Psoas muscle (tissue), 8 donors: Measurements from ENCODE around the gene ESRRA. TPM values are rescaled to one million over a fixed set of nuclear protein-coding genes. Genes with fewer than 3 reads are reported as not detected.

Experiments used
- ATAC-seq, 4 donors: fragments of 200-7000 bp; cut with Tn5 transposase; one replicate each; pipeline ENCODE4 v1.9.1; 2020; ENCODE audit warnings: moderate library complexity in 3 of 4, mild to moderate bottlenecking in 2 of 4
- DNase-seq, 2 donors: peaks; one replicate each; pipeline ENCODE4 v3.0.0-alpha.2; 2020
- H3K27ac ChIP-seq: fragments of 200-600 bp; one replicate; pipeline ENCODE4 v1.8.0; 2022
- H3K27me3 ChIP-seq, 3 donors: fragments of 200-600 bp in 1 of 3; one replicate each; pipeline versions ENCODE4 v1.6.1 to v1.8.0; 2013 to 2022; ENCODE audit warnings: low read length in 2 of 3, mild to moderate bottlenecking in 2 of 3, moderate library complexity in 1 of 3; ENCODE audit not compliant: insufficient read depth in 3 of 3
- H3K36me3 ChIP-seq, 2 donors: fragments of 200-600 bp in 1 of 2; one replicate each; pipeline versions ENCODE4 v1.6.1 to v1.8.0; 2013 to 2022; ENCODE audit warnings: low read depth in 1 of 2, mild to moderate bottlenecking in 1 of 2, moderate library complexity in 1 of 2; ENCODE audit not compliant: insufficient read depth in 1 of 2
- H3K4me1 ChIP-seq: fragments of 200-600 bp; one replicate; pipeline ENCODE4 v1.8.0; 2022
- H3K4me3 ChIP-seq: fragments of 200-600 bp; one replicate; pipeline ENCODE4 v1.8.0; 2022; ENCODE audit warnings: mild to moderate bottlenecking
- H3K9me3 ChIP-seq: fragments of 200-600 bp; one replicate; pipeline ENCODE4 v1.8.0; 2022
- WGBS, 3 donors: extraction: QIAGEN DNeasy Blood & Tissue Kit; methylation state at CpG; one replicate each; pipeline versions ENCODE4 v1.1.6 to v1.1.7; 2013; 5-methylcytosine and 5-hydroxymethylcytosine counted together
- intact Hi-C, 2 donors: fragments of 100-400 bp; cut with DNase I; formaldehyde crosslinking; loops; one replicate each; pipeline versions ENCODE4 v1.11.0 to v1.14.2; 2022
- polyA plus RNA-seq, 3 donors: library from polyadenylated mRNA; stranded (reverse); fragments of 200-250 nt; gene quantifications; one replicate each; pipeline ENCODE4 v1.2.3, GENCODE V29; 2013
- total RNA-seq, 4 donors: library from RNA; stranded (reverse); fragmentation: NEBNext Ultra II Directional in 2 of 4; extraction: Animal tissue kit (Norgen Biotek cat#: 25700) in 2 of 4; gene quantifications; one replicate each; pipeline versions ENCODE4 v1.2.1 to v1.2.4, GENCODE V29; 2021 to 2023
- TF ChIP-seq, protein P1 (sequence below): fragments of 200-600 bp; IDR thresholded peaks from one replicate; pipeline ENCODE4 v1.8.0; 2022; ENCODE audit warnings: antibody characterized with exemption
- donor health status: healthy with polysubstance abuse.
- donor health status: DM: no; HTN: no; CAD: no; lungs with moderate emphysema.
- donor health status: Bipolar disorder and iron deficiency.
- donor health status: healthy.
- donor health status: DM: yes; HTN: yes; CAD: no.
- donor health status: DM: no; HTN: no; CAD: no.
- donor health status: DM: no; HTN: no; CAD: no.
- donor health status: DM: yes; HTN: yes; CAD: no.

Gene ESRRA
- total and polyA plus RNA-seq, 7 donors = 104 to 362 (median 261) TPM

DNA sequence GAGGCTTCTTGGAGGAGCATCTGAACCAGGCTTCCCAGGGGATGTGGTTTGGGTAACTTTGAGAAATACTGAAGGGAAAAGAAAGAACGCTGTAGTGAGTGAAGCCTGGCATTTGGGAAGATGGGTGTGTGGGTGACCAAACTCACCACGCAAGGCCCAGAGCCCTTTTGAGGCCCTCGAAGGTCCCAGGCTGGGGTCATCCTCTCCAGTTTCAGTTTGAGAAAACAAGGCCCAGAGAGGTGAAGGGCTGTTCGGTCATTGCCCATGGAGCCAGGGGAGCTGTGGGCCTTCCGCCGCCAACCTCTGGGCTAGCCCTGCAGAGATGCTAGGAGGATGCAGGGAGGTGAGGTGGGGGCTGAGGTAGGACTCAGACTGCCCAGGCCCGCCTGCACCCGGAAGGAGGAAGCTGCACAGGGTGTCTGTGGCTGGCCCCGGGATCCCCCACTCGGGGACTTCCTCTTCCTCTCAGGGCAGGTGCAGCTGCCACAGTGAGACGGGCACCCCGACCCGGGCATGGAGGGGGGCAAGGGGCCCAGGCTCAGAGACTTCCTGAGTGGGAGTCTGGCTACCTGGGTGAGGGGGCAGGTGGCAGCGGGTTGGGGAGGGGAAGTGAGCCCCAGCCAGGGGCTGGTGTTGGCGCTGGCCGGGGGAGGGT lies 34.6 kb downstream of the ESRRA start, which contains the start of gene CCDC88B:
TSS of gene CCDC88B (plus strand) at position 451 of the 655 bp plus-strand sequence. CDS start at position 514, 63 bp downstream.
- intact Hi-C loops = no loop called here
- Histone ChIP-seq H3K9me3 (no peaks in the 10 kb centered on the region), H3K4me1 (peaks cover 5% of the 10 kb centered on the region), H3K27ac (no peak within 1 kb of the TSS), H3K36me3 (no peaks in the 10 kb centered on the region), H3K4me3 (no peak within 1 kb of the TSS), H3K27me3 (no peaks in the 10 kb centered on the region)
- 62 to 75% (median 73%) methylated on average over 13 to 16 of the region's 16 CpGs for WGBS, 3 donors
- DNase-seq (peak; percentile 59 to 77), ATAC-seq (no peak)
- TF ChIP-seq, protein P1, sequence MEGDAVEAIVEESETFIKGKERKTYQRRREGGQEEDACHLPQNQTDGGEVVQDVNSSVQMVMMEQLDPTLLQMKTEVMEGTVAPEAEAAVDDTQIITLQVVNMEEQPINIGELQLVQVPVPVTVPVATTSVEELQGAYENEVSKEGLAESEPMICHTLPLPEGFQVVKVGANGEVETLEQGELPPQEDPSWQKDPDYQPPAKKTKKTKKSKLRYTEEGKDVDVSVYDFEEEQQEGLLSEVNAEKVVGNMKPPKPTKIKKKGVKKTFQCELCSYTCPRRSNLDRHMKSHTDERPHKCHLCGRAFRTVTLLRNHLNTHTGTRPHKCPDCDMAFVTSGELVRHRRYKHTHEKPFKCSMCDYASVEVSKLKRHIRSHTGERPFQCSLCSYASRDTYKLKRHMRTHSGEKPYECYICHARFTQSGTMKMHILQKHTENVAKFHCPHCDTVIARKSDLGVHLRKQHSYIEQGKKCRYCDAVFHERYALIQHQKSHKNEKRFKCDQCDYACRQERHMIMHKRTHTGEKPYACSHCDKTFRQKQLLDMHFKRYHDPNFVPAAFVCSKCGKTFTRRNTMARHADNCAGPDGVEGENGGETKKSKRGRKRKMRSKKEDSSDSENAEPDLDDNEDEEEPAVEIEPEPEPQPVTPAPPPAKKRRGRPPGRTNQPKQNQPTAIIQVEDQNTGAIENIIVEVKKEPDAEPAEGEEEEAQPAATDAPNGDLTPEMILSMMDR = no peak

DNA sequence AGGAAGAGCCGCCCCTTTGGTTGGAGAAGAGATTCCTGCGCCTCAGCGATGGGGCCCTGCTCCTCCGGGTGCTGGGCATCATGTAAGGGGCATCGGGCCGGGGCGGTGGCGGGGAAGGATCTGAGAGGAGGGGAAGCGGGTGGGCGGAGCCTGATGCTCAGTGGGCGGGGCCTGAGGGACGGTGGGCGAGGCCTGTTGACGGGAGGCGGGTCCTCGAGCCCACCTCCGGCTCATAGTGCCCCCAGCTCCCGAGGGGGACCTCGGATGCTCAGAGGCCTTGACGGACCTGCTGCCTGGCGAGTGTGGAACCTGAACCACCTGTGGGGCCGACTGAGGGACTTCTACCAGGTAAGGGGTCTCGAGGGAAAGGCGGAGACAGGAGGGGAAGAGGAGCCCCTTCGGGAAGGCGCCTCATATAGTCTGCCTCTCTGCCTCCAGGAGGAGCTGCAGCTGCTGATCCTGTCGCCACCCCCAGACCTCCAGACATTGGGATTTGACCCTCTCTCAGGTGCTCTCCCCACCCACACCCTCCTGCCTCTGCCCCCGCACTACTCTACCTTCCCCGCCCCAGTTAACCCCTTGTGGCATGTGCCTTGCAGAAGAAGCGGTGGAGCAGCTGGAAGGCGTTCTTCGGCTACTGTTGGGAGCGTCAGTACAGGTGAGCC lies 35.5 kb downstream of the ESRRA start:
- DNase-seq (peak in 1 of 2 donors; percentile 70), ATAC-seq (no peak)
- Histone ChIP-seq H3K4me1 (peaks cover 5% of the 10 kb centered on the region), H3K27me3 (no peaks in the 10 kb centered on the region), H3K4me3 (no peak overlapping the region), H3K36me3 (no peaks in the 10 kb centered on the region), H3K9me3 (no peaks in the 10 kb centered on the region), H3K27ac (no peak overlapping the region)
- TF ChIP-seq, protein P1 = no peak
- intact Hi-C loops = no loop called here
- WGBS, 3 donors = 36 to 47% (median 42%) methylated on average over 27 to 33 of the region's 33 CpGs

DNA sequence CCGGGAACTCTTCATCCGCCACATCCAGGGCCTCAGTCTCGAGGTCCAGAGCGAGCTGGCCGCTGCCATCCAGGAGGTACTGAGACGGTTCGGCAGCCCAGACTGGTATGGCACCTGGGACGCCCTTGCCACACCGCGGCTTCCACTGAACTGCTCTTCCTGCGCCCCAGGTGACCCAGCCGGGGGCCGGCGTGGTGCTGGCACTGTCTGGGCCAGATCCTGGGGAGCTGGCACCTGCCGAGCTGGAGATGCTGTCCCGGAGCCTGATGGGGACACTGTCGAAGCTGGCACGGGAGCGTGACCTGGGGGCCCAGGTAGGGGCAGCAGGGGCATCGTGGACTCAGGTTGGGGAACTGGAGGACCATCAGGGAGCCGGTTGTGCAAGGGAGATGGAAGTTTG lies 36.1 kb downstream of the ESRRA start:
- intact Hi-C loops = no loop called here
- no peaks in the 10 kb centered on the region for H3K36me3 ChIP-seq
- 79 to 86% (median 80%) methylated on average over 19 to 21 of the region's 21 CpGs for WGBS, 3 donors
- TF ChIP-seq, protein P1 = no peak
- no peaks in the 10 kb centered on the region for H3K27me3 ChIP-seq
- no peak overlapping the region for H3K4me3 ChIP-seq
- DNase-seq = no peak
- no peak overlapping the region for H3K27ac ChIP-seq
- H3K4me1 ChIP-seq = peaks cover 5% of the 10 kb centered on the region
- H3K9me3 ChIP-seq = no peaks in the 10 kb centered on the region
- ATAC-seq = no peak

DNA sequence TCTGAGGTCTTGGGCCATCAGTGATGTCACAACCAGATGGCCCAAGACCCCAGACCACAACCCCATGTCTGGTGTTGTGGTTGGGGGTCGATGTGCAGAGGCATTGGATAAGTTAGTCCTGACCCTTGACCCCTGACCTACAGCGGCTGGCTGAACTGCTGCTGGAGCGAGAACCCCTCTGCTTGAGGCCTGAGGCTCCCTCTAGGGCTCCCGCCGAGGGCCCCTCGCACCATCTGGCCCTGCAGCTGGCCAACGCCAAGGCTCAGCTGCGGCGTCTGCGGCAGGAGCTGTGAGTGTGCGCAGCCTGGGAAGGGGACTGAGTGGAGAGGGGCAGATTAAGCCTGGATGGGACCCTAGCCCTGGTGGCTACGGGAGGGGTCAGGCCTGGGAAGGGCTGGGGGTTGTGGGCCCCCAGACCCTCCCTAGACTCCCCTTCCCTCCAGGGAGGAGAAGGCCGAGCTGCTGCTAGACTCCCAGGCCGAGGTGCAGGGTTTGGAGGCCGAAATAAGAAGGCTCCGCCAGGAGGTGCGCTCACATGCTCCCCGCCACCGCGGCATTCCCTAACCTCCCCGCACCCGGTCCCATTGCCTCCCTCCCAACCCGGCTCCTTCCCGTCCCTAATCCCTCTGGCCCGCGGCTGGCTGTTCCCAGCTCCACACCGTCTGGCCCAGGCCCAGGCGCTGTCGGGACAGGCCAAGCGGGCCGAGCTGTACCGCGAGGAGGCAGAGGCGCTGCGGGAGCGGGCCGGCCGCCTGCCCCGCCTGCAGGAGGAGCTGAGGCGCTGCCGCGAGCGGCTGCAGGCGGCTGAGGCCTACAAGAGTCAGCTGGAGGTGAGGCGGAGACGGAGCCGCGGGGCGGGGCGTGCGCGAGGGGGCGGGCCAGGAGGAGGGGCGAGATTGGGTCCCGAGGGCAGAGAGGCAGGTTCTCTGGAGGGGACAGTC lies 36.8 kb downstream of the ESRRA start:
- DNase-seq = peak; percentile 91 to 95
- Histone ChIP-seq H3K4me1 (peaks cover 5% of the 10 kb centered on the region), H3K27ac (peak overlapping the region; percentile 85), H3K27me3 (no peaks in the 10 kb centered on the region), H3K4me3 (peak overlapping the region; percentile 64), H3K36me3 (no peaks in the 10 kb centered on the region), H3K9me3 (no peaks in the 10 kb centered on the region)
- peak; percentile 93 to 97 (median 95) for ATAC-seq
- TF ChIP-seq, protein P1 = peak; percentile 51
- 11 to 19% (median 14%) methylated on average over 49 to 55 of the region's 55 CpGs for WGBS, 3 donors
- intact Hi-C loops = loop anchor here in 1 of 2 donors (2.0 kb wide), 1 partner anchor 57 kb away; the partner anchor contains the start of genes BAD and GPR137
